AG09319 (cell line): ENCODE results near the gene SPNS3.

Source experiments
- DNase-seq: peaks from one replicate; pipeline ENCODE4 v3.0.0-alpha.2; 2010; ENCODE audit warnings: low read depth; ENCODE audit errors: extremely low read depth
- TF ChIP-seq, protein P1 (sequence below): IDR thresholded peaks from 2 replicates; pipeline ENCODE4 v1.5.1; 2011; ENCODE audit warnings: low read depth, mild to moderate bottlenecking, inconsistent platforms, low read length, moderate library complexity

The SPNS3 gene

DNA sequence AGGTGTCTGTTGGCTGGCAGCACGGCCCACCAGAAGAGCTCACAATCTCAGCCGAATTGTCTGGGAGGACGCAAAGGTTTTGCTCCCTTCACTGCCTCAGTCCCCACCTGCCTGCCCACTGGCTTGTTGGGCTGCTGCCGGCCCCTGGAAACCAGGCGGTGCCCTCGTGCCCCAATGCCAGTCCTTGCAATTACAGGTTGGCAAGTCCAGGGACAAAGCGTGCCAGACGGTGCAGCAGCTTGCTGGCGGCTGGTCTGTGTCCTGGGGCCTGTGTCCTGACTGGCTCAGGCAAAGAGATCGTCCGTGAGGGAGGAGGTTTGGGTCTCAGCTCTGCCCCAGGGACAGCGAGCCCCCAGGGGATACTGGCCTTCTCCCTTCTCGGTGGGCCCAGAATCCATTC, 40.4 kb downstream of the SPNS3 start:
- TF ChIP-seq, protein P1, sequence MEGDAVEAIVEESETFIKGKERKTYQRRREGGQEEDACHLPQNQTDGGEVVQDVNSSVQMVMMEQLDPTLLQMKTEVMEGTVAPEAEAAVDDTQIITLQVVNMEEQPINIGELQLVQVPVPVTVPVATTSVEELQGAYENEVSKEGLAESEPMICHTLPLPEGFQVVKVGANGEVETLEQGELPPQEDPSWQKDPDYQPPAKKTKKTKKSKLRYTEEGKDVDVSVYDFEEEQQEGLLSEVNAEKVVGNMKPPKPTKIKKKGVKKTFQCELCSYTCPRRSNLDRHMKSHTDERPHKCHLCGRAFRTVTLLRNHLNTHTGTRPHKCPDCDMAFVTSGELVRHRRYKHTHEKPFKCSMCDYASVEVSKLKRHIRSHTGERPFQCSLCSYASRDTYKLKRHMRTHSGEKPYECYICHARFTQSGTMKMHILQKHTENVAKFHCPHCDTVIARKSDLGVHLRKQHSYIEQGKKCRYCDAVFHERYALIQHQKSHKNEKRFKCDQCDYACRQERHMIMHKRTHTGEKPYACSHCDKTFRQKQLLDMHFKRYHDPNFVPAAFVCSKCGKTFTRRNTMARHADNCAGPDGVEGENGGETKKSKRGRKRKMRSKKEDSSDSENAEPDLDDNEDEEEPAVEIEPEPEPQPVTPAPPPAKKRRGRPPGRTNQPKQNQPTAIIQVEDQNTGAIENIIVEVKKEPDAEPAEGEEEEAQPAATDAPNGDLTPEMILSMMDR, result no peak
- DNase-seq, result no peak

DNA sequence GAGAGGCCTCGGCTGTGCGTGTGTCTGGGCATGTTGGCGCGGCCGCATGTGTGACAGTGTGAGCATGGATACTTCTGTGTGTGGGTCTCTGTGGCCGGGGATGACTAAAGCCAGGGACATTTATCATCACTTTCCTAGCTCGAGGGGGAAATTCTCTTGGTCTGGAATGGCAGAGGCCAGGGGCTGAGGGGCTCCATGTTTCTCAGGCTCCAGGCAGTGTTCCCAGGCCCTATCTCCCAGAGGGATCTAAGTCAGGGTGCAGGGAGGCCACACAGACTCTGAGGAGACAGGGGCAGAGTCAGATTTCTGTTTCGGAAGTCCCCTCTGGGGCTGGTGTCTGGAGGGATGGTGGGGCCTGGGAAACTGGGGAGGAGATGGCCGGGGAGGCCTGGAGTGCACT, 41.3 kb downstream of the SPNS3 start:
- TF ChIP-seq, protein P1, result no peak
- DNase-seq, result no peak

DNA sequence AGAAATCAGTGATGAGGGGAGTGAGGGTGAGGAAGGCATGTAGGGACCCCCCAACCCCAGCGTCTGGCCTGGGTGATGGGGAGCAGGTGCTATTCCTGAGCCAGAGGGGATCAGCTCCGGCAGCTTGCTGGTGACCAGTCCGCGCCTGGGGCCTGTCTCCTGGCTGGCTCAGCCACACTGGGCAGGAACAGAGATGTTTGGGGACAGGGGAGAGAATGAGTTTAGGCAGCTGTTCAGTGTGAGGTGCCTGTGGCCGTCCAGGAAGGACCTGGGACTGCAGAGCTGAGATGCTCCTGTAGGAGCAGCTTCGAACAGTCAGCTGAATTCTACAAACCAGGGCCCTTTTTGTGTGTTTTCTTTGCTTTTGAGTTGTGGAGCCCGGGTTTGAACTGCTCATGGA, 41.7 kb downstream of the SPNS3 start:
- no peak for DNase-seq
- TF ChIP-seq, protein P1, result no peak

DNA sequence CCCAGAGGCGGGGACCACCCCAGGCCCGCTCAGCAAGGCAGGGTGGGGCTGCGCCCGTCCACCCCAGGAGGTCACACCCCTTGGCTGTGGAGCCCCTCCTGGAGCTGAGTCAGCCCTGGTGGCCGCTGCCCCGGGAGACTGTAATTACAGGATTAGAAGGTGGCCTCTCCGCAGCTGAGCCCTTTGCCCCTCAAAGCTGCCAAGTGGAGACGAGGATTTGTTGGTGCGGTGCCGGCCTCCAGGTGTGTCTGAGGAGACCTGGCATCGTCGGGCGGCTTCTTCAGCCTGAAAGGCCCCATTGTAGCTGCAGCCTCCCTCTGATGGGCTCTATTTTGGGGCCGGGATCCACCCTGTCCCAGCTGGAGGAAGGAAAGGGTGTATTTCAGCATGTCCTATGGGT, 42.3 kb downstream of the SPNS3 start:
- no peak for DNase-seq

DNA sequence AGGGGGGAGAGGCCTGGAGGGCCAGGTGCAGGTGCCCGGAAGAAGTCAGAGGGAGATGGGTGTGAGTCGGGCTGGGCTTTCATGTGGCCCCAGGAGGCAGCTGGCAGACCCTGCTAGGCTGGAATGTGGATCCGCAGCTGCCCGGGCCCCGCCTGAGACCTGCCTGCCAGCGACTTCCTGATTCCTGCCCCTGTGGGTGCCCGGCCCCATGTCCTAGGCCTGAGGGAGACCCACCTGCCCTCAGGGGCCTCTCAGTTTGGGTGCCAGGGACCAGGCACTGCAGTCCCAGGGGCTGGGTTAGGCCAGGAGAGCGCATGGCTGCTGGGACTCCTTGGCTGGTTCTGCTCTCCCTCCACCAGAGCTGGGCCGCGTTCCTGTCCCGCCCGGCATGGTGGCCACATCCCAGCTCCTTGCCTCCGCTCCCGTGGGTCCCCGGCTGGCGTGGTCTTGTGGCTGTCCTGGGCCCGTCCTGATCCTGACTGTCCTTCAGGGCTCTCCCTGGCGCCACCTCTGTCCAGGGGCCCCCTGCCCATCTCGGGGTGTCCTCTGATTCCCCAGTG, 42.9 kb downstream of the SPNS3 start:
- TF ChIP-seq, protein P1, result no peak
- DNase-seq, result no peak

More for the DNA sequence above, 42.3 kb downstream of the SPNS3 start:
- TF ChIP-seq, protein P1, result no peak

DNA sequence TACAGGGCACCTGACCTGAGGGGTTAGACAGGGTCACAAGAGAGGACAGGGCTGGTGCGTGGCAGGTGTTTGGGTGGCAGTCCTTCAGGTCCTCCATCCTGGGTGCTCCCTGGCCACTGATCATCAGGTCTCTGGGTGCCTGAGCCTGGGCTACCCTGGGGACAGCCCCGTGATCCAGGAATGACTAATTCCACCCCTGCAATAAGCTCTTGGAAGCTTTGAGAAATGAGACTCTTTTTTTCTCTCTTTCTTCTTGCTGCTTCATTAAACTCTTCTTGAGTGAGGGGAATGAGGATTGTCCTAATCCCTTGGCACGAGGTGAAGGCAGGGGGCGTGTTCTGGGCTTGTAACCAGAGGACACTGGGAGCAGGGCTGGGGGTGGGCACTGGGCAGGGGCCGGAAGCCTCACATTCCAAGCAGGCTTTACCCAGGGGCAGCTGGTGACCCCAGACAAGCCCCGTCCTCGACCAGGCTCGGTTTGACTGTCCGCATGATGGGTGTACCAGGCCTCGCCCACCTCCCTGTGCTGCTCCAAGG, 43.6 kb downstream of the SPNS3 start:
- DNase-seq, result no peak
- TF ChIP-seq, protein P1, result no peak

DNA sequence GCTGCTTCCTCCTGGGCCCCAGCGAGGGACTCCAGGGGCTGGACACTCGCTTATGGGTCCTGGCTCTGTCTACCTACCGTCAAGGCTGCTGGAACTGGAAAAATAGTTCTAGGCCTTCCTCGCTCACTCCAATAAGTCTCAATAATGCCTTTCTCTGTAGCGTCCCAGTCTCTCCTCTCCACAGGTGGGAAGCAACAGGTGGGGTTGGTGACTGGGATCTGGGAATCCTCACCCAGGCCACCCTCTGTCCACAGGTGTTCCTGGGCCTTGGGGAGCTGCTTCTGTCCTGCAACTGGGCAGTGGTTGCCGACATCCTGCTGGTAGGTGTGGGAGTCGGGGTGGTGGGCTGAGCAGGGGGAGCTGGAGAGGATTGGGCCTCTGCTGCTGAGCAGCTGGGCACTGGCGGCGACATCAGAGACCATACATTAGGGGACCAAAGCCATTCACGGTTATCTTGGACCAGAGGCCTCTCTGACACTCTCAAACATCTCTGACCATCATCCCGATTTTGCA, 44.6 kb downstream of the SPNS3 start:
- no peak for DNase-seq
- TF ChIP-seq, protein P1, result no peak
